GM21576 (cell line): ENCODE results near the gene TMEM51.

ENCODE experiments used
- ATAC-seq: cut with Tn5 transposase; IDR thresholded peaks from one replicate; pipeline ENCODE4 v1.9.1; 2021; ENCODE audit warnings: mild to moderate bottlenecking, moderate library complexity; ENCODE audit not compliant: unreplicated experiment

TMEM51 gene

DNA sequence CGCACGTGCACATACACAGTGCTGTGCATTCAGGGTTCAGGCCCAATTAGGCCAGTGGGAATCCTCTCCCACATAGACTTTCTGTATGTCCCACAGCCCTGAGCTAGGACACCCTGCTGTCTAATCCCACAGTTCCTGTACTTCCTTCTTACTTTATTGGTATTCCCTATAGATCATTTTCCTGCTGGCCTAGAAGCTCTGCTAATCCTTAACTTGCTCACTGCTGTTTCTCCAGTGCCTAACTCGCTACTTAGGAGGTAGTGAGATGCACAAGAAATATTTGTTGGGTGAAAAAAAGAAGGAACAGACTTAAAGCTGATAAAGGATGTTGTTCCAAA lies 59.4 kb downstream of the TMEM51 start:
- ATAC-seq = no peak

DNA sequence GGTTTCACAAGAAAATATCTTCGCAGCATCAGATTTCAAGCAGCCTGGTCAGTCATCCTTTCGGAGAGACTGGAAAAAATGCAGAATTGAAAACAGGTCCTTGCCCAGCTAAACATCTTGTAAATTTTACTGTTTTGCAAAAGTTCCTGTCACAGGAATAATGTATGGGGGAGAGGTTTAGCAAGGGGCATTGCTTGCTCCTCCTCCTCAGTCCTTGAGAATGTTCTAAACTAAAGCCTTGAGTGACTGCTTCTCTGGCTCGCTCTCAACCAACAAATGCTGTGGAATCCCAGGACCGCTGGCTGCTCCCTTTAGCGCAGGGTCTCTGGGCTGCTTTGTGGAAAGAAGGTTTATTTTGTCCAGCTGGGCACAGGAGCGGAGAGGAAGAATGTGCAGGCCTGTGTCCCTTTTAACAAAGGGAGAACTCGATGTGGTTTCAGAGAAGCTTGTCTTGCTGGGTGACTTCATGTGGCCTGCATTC lies 59.8 kb downstream of the TMEM51 start:
- no peak for ATAC-seq

DNA sequence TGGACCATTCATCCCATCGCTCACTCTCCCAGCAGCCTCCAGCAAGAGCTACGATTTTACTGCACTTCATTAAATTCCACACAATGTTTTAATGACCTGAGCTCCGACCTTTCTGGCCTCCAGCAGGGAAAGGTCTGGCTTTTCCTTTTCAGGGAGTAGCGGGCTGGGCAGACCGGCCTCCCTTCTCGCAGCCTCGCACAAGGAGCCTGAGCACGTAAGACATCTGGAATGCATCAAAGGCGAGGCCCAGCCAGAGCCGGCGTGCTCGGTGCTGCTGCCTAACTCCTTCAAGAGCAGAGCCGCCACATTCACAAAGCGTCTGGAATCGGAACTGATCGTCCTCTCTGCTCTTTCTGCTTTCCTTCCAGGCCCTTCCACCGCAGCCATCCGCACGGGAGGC lies 61.0 kb downstream of the TMEM51 start:
- ATAC-seq = no peak

DNA sequence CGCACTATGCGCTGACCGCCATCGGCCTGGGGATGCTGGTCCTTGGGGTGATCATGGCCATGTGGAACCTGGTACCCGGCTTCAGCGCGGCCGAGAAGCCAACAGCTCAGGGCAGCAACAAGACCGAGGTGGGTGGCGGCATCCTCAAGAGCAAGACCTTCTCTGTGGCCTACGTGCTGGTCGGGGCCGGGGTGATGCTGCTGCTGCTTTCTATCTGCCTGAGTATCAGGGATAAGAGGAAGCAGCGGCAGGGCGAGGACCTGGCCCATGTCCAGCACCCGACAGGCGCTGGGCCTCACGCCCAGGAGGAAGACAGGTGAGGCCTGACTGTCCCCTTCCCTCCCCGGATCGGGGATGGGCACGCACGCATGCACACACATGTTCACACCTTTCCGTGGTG lies 61.6 kb downstream of the TMEM51 start:
- ATAC-seq = no peak

DNA sequence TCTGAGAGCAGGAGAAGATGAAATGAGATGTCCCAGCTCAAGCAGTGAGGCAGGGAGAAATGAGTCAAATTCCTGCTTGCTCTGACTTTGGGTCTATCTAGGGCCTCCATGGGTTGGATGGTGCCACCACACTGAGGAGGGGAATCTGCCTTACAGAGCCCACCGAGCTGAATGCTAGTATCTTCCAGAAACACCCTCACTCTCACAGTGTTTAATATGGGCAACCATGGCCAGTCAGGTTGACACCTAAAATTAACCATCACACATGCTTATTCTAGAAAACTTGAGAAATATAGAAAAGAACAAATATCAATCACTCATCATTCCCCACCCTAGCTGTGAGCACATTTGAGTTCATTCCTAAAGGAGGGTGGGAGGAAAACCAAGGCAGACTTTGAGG lies 64.1 kb downstream of the TMEM51 start:
- no peak for ATAC-seq

DNA sequence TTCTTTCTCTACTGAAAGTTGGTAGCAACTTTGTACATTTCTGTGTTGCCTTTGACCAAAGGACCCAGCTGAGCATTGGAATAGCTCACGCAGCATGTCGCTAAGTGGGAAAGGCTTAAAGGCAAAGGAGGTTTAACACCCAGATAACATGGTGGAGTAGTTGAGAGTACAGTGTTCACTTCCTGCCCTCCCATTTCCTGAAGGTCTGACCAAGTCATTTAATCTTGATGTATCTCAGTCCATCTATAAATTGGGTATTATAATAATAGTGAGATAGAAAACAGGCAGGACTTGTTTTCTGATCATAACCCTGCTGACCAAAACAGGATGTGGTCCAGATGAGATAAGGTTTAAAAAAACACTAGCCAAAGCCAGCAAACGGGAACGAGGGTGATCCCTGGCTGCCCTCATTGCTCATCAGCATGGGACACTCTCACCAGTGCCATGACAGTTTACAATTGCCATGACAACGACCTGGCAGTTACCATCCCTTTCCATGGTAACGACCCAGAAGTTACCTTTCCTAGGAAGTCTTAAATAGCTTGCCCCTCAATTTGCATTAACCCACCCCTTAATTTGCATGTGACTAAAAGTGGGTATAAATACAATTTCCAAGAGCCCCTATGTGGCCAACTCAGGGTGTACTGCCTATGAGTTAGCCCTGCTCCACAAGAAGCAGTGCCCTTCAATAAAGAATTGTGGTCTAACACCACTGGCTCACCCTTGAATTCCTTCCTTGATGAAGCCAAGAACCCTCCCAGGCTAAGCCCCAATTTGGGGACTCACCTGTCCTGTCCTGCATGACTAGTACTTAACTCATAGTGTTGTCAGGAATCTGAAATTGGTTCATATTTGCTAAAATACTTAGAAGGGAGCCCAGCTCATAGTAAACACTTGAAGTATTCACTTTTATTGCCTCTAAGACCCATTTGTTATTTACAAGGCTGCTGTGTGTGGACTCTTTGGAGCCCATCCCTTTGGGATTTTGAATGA lies 65.0 kb downstream of the TMEM51 start:
- ATAC-seq = no peak

DNA sequence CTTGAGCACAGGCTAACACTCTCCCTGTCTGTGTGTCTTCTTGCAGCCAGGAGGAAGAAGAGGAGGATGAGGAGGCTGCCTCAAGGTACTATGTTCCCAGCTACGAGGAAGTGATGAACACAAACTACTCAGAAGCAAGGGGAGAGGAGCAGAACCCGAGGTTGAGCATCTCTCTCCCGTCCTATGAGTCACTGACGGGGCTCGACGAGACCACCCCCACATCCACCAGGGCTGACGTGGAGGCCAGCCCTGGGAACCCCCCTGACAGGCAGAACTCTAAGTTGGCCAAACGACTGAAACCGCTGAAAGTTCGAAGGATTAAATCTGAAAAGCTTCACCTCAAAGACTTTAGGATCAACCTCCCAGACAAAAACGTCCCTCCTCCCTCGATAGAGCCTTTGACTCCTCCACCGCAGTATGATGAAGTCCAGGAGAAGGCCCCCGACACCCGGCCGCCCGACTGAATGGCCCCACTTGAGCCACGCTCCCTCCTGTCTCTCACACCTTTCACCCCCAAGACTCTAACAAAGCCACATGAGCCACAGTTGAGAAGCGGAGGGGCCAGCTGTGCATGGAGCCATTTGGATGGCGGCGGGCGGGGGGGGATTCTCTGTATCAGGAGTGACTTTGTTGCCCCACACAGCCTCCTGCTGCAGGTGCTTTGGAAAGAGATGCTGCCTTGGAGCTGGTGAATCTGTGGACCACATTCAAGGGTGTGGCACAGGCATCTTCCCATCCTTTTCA lies 65.9 kb downstream of the TMEM51 start:
- ATAC-seq = no peak

DNA sequence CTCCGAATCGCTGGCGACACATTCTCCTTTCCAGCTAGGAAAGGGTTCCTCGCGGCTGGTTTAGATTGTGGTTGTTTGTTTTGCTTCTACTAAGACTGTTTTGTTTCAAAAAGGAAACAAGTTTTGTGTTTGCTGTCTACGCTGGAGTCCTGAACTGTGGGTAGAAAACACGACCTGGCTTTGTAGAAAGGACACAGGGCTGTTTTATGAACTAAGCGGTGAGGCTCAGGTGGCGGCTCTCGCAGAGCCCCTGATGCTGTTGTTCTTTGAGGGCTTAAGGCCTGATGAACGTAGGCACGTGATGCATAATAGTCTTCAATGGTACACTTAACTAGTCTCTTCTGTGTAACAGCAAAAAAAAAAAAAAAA lies 66.5 kb downstream of the TMEM51 start:
- no peak for ATAC-seq

DNA sequence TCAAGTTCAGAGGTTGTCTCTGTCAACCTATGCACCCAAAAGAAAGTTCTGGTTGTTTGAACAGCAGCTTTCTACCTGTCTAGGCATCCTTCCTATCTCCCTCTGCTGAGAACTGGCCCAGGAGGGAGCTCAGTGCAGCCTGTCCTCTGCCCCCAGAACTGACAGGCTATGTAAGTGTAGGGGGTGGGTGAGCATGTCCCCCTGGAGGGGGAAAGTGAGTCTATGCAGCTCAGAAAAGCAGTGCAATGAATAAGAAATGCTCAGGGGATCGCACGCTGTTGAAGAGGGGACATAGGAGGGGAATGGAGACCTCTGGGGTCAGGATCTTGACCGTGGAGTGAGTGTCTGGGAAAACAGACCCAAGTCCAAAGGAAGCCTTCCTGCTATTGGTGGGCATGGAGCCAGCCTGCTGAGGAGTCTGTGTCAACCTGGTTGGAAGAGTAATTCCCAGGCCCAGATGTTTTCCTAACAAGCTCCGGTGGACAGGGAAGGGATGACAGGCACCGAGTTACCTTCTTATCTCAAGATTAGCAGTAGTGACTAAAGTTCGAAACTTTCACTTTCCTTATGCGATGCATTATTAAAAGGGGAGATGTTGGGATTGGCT lies 67.4 kb downstream of the TMEM51 start:
- no peak for ATAC-seq

DNA sequence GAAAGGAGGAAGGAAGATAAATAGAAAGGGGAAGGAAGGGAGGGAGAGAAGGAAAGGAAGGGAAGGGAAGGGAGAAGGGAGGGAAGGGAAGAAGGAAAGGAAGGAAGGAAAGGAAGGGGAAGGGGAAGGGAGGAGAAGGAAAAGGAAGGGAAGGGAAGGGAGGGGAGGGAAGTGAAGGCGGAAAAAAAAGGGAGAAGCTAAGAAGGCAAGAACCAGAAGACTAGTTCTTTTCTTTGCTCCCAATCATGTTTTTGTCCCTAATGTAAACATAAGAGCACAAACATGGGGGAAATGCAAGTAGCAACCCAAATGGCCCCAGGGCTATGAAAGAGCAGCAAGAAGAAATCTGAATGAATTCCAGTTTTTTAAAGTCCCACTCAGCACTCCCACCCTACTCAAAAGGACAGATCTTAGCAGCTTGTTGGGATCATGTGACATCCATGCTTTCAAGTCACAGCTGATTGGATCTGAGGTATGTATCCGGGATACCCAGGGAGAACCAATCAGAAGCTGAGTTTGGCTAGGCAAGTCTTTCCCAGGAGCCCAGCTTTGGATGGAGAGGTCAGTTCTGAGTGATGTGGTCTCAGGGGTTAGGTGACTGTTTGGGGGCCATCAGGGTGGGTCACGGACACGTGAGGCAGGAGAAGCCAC lies 69.2 kb downstream of the TMEM51 start:
- ATAC-seq = no peak

DNA sequence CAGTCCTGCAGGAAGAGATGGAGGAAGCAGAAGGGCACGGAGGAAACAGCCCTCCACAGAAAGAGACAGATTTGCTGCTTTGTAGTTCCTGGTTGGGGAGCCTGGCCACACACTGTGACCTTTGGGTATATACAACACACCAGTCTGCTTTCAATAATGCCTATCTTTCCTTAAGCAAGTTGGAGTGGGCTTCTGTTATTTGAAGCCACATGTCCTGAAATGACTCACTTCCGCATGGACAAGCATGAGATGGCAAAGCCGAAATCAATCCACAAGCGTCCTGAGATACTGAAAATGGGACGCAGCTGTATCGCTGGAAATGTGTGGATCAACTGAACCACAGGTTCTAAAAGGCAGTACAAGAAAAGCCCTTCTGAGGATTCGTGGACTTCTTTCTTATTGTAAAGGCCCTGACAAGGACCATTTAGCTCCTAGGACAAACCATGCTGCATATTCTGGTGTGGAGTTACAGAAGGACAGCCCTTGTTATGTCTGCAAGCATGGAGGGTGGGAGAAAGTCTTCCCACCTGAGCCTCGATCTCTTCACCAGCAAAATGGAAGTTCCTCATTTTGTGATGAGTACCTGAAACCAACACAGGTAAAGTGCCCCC lies 70.8 kb downstream of the TMEM51 start:
- ATAC-seq = no peak

DNA sequence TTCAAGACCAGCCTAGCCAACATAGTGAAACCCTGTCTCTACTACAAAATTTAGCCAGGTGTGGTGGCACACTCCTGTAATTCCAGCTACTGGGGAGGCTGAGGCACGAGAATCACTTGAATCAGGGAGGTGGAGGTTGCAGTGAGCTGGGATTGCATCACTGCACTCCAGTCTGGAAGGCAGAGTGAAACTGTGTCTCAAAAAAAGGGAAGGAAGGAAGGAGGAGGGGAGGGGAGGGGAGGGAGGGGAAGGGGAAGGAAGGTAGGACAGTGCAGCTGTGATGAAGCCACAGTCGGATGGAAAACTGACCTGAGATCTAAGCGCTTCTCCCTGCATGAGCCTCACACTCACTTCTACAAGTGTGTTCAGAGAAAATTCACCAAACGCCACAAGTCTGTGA lies 71.4 kb downstream of the TMEM51 start:
- ATAC-seq = no peak

DNA sequence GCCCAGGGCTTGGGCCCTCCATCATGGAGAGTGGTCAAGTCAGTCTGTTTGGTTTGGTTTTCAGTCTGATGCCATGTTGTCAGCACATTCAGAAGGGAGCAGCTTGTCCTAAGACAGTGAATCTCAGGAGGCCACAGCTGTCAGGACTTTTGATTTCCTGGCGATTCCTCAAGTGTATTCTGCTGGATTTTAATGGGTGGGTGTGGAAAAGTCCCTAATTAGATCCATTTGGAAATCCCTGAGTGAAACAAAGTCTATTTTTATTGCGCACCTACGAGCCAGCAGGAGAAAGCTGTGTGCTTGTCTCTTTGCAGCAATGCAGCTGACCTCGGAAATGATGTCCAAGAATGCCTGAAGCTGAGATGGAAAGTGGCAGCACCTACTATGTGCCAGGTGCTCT lies 71.9 kb downstream of the TMEM51 start:
- no peak for ATAC-seq

DNA sequence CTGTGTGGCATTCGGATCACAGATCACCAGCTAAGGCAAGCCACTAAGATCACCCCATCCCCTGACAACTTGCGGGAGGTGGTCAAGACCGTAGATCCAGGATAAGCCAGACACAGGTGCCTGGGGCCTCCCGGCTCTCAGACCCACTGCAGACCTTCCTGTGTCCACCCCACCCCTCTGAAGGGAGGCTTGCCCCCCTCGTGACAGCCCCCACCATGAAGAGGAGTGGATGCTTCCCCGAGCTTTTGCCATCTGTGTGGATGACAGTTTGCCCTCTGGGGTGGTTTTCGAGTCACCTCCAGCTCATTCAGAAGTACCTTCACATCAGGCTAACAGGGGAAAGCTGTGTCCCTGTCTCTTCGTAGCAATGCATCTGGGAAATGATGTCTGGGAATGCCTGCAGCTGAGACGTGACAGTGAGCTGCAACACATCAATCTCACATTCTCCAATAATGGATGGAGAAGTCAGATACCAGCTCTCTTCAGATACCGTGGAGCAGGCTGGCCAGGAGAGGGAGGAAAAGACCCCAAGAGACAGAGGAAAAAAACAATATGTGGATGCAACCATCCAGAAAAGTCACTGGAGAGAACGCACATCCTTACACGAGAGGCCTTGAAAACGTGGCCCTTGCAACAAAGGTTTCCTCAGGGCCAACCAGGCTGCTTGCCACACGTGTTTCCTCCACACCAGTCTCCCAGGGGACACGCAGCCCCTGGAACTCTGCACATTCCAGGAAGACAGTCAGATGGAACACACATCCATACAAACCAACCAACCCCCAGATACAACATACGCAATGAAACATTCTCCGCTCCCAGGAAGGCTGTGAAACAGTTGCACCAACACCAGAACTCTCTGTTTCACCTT lies 73.1 kb downstream of the TMEM51 start:
- ATAC-seq = no peak

DNA sequence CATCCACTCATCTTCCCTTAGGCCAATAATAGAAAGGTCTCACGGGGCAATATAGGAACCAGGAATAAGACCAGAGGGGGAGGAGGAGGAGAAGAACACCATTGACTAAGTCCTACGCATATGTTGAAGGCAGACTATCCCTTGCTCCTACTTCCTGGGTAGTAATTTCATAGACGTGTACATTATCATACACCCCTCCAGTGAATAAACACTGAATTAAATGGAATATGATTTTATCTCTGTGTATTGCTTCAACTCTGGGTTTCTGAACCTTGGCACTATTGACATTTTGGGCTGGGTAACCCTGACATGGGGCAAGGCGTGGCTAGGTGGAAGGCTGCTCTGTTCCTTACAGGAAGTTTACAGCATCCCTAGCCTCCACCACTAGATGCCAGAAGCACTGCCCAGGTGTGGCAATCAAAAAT lies 76.2 kb downstream of the TMEM51 start:
- ATAC-seq = no peak

DNA sequence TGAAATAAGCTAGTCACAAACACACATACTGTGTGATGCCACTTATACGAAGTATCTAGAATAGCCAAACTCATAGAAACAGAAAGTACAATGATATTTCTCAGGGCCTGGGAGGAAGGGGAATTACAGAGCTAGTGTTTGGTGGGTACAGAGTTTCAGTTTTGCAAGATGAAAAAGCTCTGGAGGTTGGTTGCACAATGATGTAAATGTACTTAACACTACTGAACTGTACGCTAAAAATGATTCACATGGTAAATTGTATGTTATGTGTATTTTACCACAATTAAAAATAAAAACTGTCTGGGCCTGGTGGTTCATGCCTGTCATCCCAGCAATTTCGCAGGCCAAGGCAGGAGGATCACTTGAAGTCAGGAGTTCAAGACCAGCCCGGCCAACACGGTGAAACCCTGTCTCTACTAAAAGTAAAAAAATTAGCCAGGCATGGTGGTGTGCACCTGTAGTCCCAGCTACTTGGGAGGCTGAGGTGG lies 78.2 kb downstream of the TMEM51 start:
- ATAC-seq = peak; percentile 82

DNA sequence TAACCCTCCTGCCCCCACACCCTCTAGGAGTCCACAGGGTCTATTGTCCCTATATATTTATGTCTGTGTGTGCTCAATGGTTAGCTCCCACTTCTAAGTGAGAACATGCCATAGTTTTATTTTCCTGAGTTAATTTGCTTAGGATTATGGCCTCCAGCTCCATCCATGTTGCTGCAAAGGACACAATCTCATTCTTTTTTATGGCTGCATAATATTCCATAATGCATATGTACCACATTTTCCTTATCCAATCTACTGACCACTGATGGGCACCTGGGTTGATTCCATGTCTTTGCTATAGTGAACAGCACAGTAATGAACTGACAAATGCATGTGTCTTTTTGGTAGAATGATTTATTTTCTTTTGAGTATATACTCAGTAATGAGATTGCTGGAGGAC lies 80.1 kb downstream of the TMEM51 start:
- ATAC-seq = no peak

DNA sequence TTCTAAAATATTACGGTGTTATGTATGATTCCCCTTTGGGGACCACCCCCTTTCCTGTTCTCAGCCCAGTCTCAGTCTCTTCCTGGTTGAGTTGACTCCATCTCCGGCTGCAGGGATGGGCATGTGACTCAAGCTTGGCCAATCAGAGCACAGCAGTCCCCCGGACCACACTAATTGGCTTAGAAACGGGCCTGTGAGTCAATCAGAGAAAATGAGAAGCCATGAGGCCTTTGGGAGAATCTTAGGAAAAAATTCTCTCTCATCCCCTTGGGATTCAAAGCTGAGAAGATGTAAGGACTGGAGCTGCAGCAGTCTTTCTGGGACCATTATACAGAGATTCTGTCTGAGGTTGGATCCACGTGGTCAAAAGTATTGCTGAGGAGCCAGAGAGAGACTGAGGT lies 82.8 kb downstream of the TMEM51 start:
- no peak for ATAC-seq

DNA sequence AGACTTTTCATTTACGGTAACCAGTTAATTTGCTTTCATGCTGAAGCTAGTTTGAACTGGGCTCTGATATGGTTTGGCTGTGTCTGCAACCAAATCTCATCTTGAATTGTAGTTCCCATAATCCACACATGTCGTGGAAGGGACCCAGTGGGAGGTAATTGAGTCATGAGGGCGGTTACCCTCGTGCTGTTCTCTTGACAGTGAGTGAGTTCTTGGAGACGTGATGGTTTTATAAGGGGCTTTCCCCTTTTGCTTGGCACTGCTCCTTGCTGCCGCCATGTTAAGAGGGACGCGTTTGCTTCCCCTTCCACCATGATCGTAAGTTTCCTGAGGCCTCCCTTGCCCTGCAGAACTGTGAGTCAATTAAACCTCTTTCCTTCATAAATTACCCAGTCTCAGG lies 83.2 kb downstream of the TMEM51 start:
- ATAC-seq = no peak

DNA sequence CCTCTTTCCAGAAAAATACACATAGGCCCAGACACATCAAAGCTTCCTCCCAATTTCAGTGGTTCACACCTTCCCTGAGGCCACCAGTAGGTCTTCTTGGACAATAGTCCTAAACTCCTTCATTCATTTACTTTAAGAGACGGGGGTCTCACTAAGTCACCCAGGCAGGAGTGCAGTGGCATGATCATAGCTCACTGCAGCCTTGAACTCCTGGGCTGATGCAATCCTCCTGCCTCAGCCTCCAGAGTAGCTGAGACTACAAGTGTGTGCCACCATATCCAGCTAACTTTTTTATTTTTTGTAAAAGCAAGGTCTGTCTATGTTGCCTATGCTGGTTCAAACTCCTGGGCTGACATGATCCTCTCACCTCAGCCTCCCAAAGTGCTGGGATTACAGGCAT lies 85.2 kb downstream of the TMEM51 start:
- ATAC-seq = no peak
